ENCODE results near the gene NOXRED1. TPM values are rescaled to one million over a fixed set of nuclear protein-coding genes. Genes with fewer than 3 reads are reported as not detected.
A peak's percentile ranks its signal among the peaks of the same experiment; 100 is the strongest.

NOXRED1 gene
- total and polyA plus RNA-seq, 7 experiments from 2014 or later, result 0.32 to 1.1 (median 0.56) TPM; not detected in 2

DNA sequence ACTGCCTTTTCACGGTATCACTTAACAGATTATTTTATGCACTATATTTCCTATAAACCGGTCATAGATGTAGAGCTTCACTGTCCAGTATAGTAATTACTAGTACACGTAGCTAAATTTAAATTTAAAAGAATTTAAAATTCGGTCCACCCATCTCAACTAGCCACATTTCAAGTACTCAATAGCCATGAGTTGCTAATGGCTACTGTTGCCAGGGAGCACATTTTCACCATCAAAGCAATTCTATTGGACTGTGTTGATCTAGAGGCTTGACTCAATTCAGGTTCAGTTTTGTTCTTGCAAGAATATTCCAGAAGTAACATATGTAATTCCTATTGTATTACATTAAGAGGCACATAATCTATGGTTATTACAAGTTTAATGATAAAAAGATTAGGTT is 66.4 kb downstream of the NOXRED1 start:
- no peaks in the 10 kb centered on the region for H3K27me3 Mint-ChIP-seq
- no peaks in the 10 kb centered on the region for H3K4me1 ChIP-seq (ENCODE audit: control insufficient read depth in 2 of 2, insufficient read depth in 2 of 2, low read length in 2 of 2)
- intact Hi-C loops (cut with micrococcal nuclease), result no loop called here
- H3K27ac Mint-ChIP-seq, result no peak overlapping the region
- H3K9me3 Mint-ChIP-seq, result no peaks in the 10 kb centered on the region
- H3K27ac ChIP-seq (ENCODE audit: low read depth, low read length), result no peak overlapping the region
- no peak overlapping the region for H3K4me3 ChIP-seq (ENCODE audit: low read length)
- H3K4me3 Mint-ChIP-seq, result no peak overlapping the region
- ChIA-PET POLR2A (no interaction called here), CTCF (no interaction called here)
- peaks cover 0 to 16% (median 4%) of the 10 kb centered on the region in 5 donors for H3K36me3 Mint-ChIP-seq
- ATAC-seq, result no peak
- H3K4me1 Mint-ChIP-seq, result peaks cover 0 to 13% (median 0%) of the 10 kb centered on the region in 7 donors
- H3K9me3 ChIP-seq (ENCODE audit: control insufficient read depth in 2 of 3, low read length in 3 of 3), result no peaks in the 10 kb centered on the region
- H3K36me3 ChIP-seq (ENCODE audit: control insufficient read depth in 2 of 3, insufficient read depth in 3 of 3, low read length in 3 of 3), result no peaks in the 10 kb centered on the region
- H3K27me3 ChIP-seq (ENCODE audit: control insufficient read depth in 2 of 2, insufficient read depth in 2 of 2, low read length in 2 of 2), result no peaks in the 10 kb centered on the region
- no peak for DNase-seq

DNA sequence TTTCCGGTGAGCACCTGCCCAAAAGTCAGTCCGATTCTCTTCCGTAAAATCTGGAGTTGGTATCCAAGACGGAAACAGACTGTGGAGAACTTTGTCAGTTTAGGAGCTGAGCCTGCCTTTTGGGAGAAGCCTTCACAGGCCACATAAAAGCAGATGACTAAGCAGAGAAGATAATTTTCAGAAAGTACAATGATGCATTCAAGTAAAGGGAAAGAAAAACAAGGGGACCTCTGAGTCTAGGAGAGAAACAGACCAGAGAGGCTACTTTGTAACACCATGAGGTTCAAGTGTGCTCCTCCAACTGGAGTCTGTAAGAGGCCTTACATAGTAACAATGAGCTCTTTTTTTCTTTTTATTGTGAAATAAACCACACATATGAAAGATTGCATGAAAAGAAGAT is 67.5 kb downstream of the NOXRED1 start:
- intact Hi-C loops (cut with micrococcal nuclease), result no loop called here
- H3K4me3 ChIP-seq (ENCODE audit: low read length), result no peak overlapping the region
- no peaks in the 10 kb centered on the region for H3K27me3 Mint-ChIP-seq

DNA sequence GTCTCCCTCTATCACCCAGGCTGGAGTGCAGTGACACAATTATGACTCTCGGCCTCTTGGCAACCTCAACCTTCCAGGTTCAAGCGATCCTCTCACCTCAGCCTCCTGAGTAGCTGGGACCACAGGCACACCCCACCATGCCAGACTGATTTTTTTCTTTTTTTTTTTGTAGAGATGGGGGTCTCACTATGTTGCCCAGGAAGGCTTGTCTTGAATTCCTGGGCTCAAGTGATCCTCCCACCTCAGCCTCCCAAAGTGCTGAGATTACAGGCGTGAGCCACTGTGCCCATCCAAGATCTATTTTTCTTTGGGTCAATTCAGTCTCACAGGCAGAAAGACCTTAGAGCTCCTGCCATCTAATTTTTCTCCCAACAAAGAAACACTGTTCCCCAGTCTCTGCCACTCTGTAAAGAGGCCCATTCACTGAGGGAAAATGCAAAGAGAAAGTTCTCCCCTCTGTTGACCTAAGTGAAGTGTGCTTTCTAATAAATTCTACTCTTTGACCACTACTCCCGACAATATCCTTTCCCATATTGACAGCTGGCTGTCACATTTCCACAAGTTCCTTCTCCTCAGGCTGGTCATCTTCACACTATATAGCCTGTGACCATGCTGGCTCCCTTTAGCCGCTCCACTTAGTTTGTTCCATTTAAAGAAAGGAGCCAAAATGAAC is 69.7 kb downstream of the NOXRED1 start:
- no peaks in the 10 kb centered on the region for H3K27me3 ChIP-seq (ENCODE audit: control insufficient read depth in 2 of 2, insufficient read depth in 2 of 2, low read length in 2 of 2)
- H3K27ac ChIP-seq (ENCODE audit: low read depth, low read length), result no peak overlapping the region
- Mint-ChIP-seq H3K36me3 (peaks cover 4 to 23% (median 11%) of the 10 kb centered on the region in 5 donors), H3K4me1 (peaks cover 0 to 5% (median 0%) of the 10 kb centered on the region in 7 donors), H3K27me3 (no peaks in the 10 kb centered on the region), H3K9me3 (no peaks in the 10 kb centered on the region), H3K4me3 (no peak overlapping the region), H3K27ac (peak overlapping the region in 2 of 9 donors; percentile 1 to 6)
- ChIA-PET POLR2A (no interaction called here), CTCF (interaction anchor here (0.7 kb wide), 1 partner anchor 259 kb away, joined by 4 read pairs; no protein-coding TSS in a partner anchor)
- no peak for DNase-seq
- H3K4me3 ChIP-seq (ENCODE audit: low read length), result no peak overlapping the region
- intact Hi-C loops (cut with micrococcal nuclease), result no loop called here
- peaks cover 0 to 8% (median 0%) of the 10 kb centered on the region in 3 experiments for H3K36me3 ChIP-seq (ENCODE audit: control insufficient read depth in 2 of 3, insufficient read depth in 3 of 3, low read length in 3 of 3)
- no peaks in the 10 kb centered on the region for H3K9me3 ChIP-seq (ENCODE audit: control insufficient read depth in 2 of 3, low read length in 3 of 3)
- no peaks in the 10 kb centered on the region for H3K4me1 ChIP-seq (ENCODE audit: control insufficient read depth in 2 of 2, insufficient read depth in 2 of 2, low read length in 2 of 2)
- ATAC-seq, result no peak

More for the DNA sequence above, 67.5 kb downstream of the NOXRED1 start:
- H3K4me1 ChIP-seq (ENCODE audit: control insufficient read depth in 2 of 2, insufficient read depth in 2 of 2, low read length in 2 of 2), result no peaks in the 10 kb centered on the region
- DNase-seq (no peak), ATAC-seq (no peak)
- H3K36me3 ChIP-seq (ENCODE audit: control insufficient read depth in 2 of 3, insufficient read depth in 3 of 3, low read length in 3 of 3), result no peaks in the 10 kb centered on the region
- no peaks in the 10 kb centered on the region for H3K27me3 ChIP-seq (ENCODE audit: control insufficient read depth in 2 of 2, insufficient read depth in 2 of 2, low read length in 2 of 2)
- Mint-ChIP-seq H3K27ac (peak overlapping the region in 1 of 9 donors; percentile 4), H3K9me3 (no peaks in the 10 kb centered on the region), H3K36me3 (peaks cover 0 to 12% (median 2%) of the 10 kb centered on the region in 5 donors), H3K4me1 (peaks cover 0 to 12% (median 0%) of the 10 kb centered on the region in 7 donors), H3K4me3 (no peak overlapping the region)
- ChIA-PET POLR2A (no interaction called here), CTCF (no interaction called here)
- no peaks in the 10 kb centered on the region for H3K9me3 ChIP-seq (ENCODE audit: control insufficient read depth in 2 of 3, low read length in 3 of 3)
- H3K27ac ChIP-seq (ENCODE audit: low read depth, low read length), result no peak overlapping the region

DNA sequence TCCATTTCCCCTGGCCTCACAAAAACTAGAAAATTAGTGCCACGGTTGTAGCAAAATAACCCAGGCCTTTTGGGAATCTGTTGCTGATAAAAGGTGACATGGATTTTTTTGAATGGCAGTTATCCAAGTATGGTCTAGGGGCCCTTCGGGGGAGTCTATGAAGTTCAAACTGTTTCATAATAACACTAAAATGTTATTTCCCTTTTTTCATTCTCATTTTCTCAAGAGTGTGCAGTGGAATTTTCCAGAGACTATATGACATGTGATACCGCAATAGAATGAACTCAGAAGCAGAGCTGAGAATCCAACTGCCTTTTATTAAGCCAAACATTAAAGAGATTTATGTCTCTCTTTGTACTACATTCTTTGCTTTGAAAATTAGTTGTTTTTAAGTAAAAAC is 75.6 kb downstream of the NOXRED1 start:
- no peak overlapping the region for H3K4me3 ChIP-seq (ENCODE audit: low read length)
- peak; percentile 46 for ATAC-seq
- H3K4me3 Mint-ChIP-seq, result no peak overlapping the region
- CTCF ChIA-PET, result no interaction called here
- peaks cover 11 to 41% (median 17%) of the 10 kb centered on the region in 5 donors for H3K36me3 Mint-ChIP-seq
- no peak for DNase-seq
- no peaks in the 10 kb centered on the region for H3K4me1 ChIP-seq (ENCODE audit: control insufficient read depth in 2 of 2, insufficient read depth in 2 of 2, low read length in 2 of 2)
- peaks cover 0 to 3% (median 0%) of the 10 kb centered on the region in 7 donors for H3K4me1 Mint-ChIP-seq
- H3K27ac Mint-ChIP-seq, result no peak overlapping the region
- POLR2A ChIA-PET, result no interaction called here
- intact Hi-C loops (cut with micrococcal nuclease), result no loop called here
- H3K27ac ChIP-seq (ENCODE audit: low read depth, low read length), result no peak overlapping the region
- no peaks in the 10 kb centered on the region for H3K27me3 ChIP-seq (ENCODE audit: control insufficient read depth in 2 of 2, insufficient read depth in 2 of 2, low read length in 2 of 2)
- H3K27me3 Mint-ChIP-seq, result no peaks in the 10 kb centered on the region
- H3K36me3 ChIP-seq (ENCODE audit: control insufficient read depth in 2 of 3, insufficient read depth in 3 of 3, low read length in 3 of 3), result peaks cover 0 to 23% (median 5%) of the 10 kb centered on the region in 3 experiments
- no peaks in the 10 kb centered on the region for H3K9me3 ChIP-seq (ENCODE audit: control insufficient read depth in 2 of 3, low read length in 3 of 3)
- no peaks in the 10 kb centered on the region for H3K9me3 Mint-ChIP-seq

GRCh38 chr14:77346495-77346894 is 76.8 kb downstream of the NOXRED1 start:
- no peaks in the 10 kb centered on the region for H3K9me3 Mint-ChIP-seq
- Histone ChIP-seq H3K4me1 (ENCODE audit: control insufficient read depth in 2 of 2, insufficient read depth in 2 of 2, low read length in 2 of 2) (no peaks in the 10 kb centered on the region), H3K9me3 (ENCODE audit: control insufficient read depth in 2 of 3, low read length in 3 of 3) (no peaks in the 10 kb centered on the region), H3K36me3 (ENCODE audit: control insufficient read depth in 2 of 3, insufficient read depth in 3 of 3, low read length in 3 of 3) (peaks cover 0 to 35% (median 5%) of the 10 kb centered on the region in 3 experiments), H3K27me3 (ENCODE audit: control insufficient read depth in 2 of 2, insufficient read depth in 2 of 2, low read length in 2 of 2) (no peaks in the 10 kb centered on the region), H3K27ac (ENCODE audit: low read depth, low read length) (no peak overlapping the region), H3K4me3 (ENCODE audit: low read length) (no peak overlapping the region)
- no peak for ATAC-seq
- H3K27me3 Mint-ChIP-seq, result no peaks in the 10 kb centered on the region
- peaks cover 14 to 54% (median 21%) of the 10 kb centered on the region in 5 donors for H3K36me3 Mint-ChIP-seq
- ChIA-PET CTCF (no interaction called here), POLR2A (interaction anchor here (0.9 kb wide), 1 partner anchor 1673 kb away, joined by 4 read pairs; no protein-coding TSS in a partner anchor)
- no peak for DNase-seq
- H3K4me1 Mint-ChIP-seq, result peaks cover 0 to 3% (median 0%) of the 10 kb centered on the region in 7 donors
- H3K4me3 Mint-ChIP-seq, result no peak overlapping the region
- intact Hi-C loops (cut with micrococcal nuclease), result no loop called here
- H3K27ac Mint-ChIP-seq, result no peak overlapping the region

- intact Hi-C loops (cut with micrococcal nuclease), result no loop called here
- no peaks in the 10 kb centered on the region for H3K9me3 Mint-ChIP-seq
- H3K36me3 Mint-ChIP-seq, result peaks cover 13 to 64% (median 21%) of the 10 kb centered on the region in 5 donors
- no peaks in the 10 kb centered on the region for H3K27me3 Mint-ChIP-seq
- Histone ChIP-seq H3K4me3 (ENCODE audit: low read length) (no peak overlapping the region), H3K27me3 (ENCODE audit: control insufficient read depth in 2 of 2, insufficient read depth in 2 of 2, low read length in 2 of 2) (no peaks in the 10 kb centered on the region), H3K36me3 (ENCODE audit: control insufficient read depth in 2 of 3, insufficient read depth in 3 of 3, low read length in 3 of 3) (peaks cover 0 to 44% (median 5%) of the 10 kb centered on the region in 3 experiments), H3K9me3 (ENCODE audit: control insufficient read depth in 2 of 3, low read length in 3 of 3) (no peaks in the 10 kb centered on the region), H3K4me1 (ENCODE audit: control insufficient read depth in 2 of 2, insufficient read depth in 2 of 2, low read length in 2 of 2) (no peaks in the 10 kb centered on the region), H3K27ac (ENCODE audit: low read depth, low read length) (no peak overlapping the region)
- ATAC-seq, result no peak
- H3K4me1 Mint-ChIP-seq, result peaks cover 0 to 3% (median 0%) of the 10 kb centered on the region in 7 donors
- CTCF ChIA-PET, result interaction anchor here (0.5 kb wide), 1 partner anchor 1552 kb away, joined by 6 read pairs; no protein-coding TSS in a partner anchor
- POLR2A ChIA-PET, result no interaction called here
- no peak overlapping the region for H3K4me3 Mint-ChIP-seq
- H3K27ac Mint-ChIP-seq, result peak overlapping the region in 1 of 9 donors; percentile 52
- no peak for DNase-seq
Observed at GRCh38 chr14:77344377-77344996, 78.8 kb downstream of the NOXRED1 start.

Data from naive thymus-derived CD4-positive, alpha-beta T cell (primary cell).